HepG2 (cell line): Measurements from ENCODE around the gene OR6C68. TPM values are rescaled to one million over a fixed set of nuclear protein-coding genes. Genes with fewer than 3 reads are reported as not detected.

ENCODE experiments used
- ELF3 ChIP-seq: IDR thresholded peaks from 2 replicates; pipeline ENCODE4 v1.6.1; 2016; ENCODE audit warnings: missing genetic modification reagents, missing compliant biosample characterization
- FIP1L1 ChIP-seq: fragments of 200-400 bp; formaldehyde crosslinking; IDR thresholded peaks from 2 replicates; pipeline ENCODE4 v1.6.1; 2018; ENCODE audit warnings: low read depth, mild to moderate bottlenecking, low read length, moderate library complexity, borderline replicate concordance; ENCODE audit not compliant: insufficient read depth
- PPARG ChIP-seq: conservative IDR thresholded peaks from 2 replicates; pipeline ENCODE4 v1.6.1; 2016; ENCODE audit warnings: missing biosample characterization, missing genetic modification reagents
- SALL1 ChIP-seq: sonication (generic); formaldehyde crosslinking; IDR thresholded peaks from 2 replicates; pipeline ENCODE4 v1.8.0; 2022; ENCODE audit warnings: mild to moderate bottlenecking, missing genetic modification reagents
- TCF7L2 ChIP-seq: IDR thresholded peaks from 2 replicates; pipeline ENCODE4 v1.6.1; 2011; ENCODE audit warnings: mild to moderate bottlenecking, low read depth, low read length, moderate library complexity
- ZNF230 ChIP-seq: sonication (generic); formaldehyde crosslinking; IDR thresholded peaks from 2 replicates; pipeline ENCODE4 v1.4.0; 2020; ENCODE audit warnings: mild to moderate bottlenecking, missing genetic modification reagents
- ZNF331 ChIP-seq: sonication (generic); formaldehyde crosslinking; IDR thresholded peaks from 2 replicates; pipeline ENCODE4 v1.4.0; 2020; ENCODE audit warnings: missing genetic modification reagents
- ZNF510 ChIP-seq: sonication (generic); formaldehyde crosslinking; IDR thresholded peaks from 2 replicates; pipeline ENCODE4 v1.4.0; 2020; ENCODE audit warnings: low read depth, mild to moderate bottlenecking, missing genetic modification reagents
- ZNF614 ChIP-seq: IDR thresholded peaks from 2 replicates; pipeline ENCODE4 v1.6.1; 2018; ENCODE audit warnings: missing biosample characterization, missing genetic modification reagents, inconsistent platforms, borderline replicate concordance
- ZNF775 ChIP-seq: sonication (generic); formaldehyde crosslinking; IDR thresholded peaks from 2 replicates; pipeline ENCODE4 v1.4.0; 2020; ENCODE audit warnings: missing genetic modification reagents, mild to moderate bottlenecking, moderate library complexity, borderline replicate concordance
- polyA plus RNA-seq, 8 experiments: library from polyadenylated mRNA; depleted of rRNA in 3 of 8; stranded (reverse) in 7 of 8; unstranded in 1 of 8; fragments of >200 nt; fragmentation: Illumina TruSeq in 4 of 8; extraction: Trizol in 4 of 8; gene quantifications; 2 replicates each; pipeline versions ENCODE4 v1.2.1 to v1.2.3, GENCODE V29; 2011 to 2016; ENCODE audit warnings: low read depth in 4 of 8, missing spikeins in 1 of 8, mixed read lengths in 1 of 8; ENCODE audit not compliant: insufficient read depth in 1 of 8
- total RNA-seq, 5 experiments: library from RNA; depleted of rRNA; stranded (reverse); fragments of >200 nt; fragmentation: Illumina TruSeq; extraction: Trizol; gene quantifications; 2 replicates each; pipeline ENCODE4 v1.2.3, GENCODE V29; 2016; ENCODE audit warnings: low read depth in 1 of 5
- TF ChIP-seq, protein P1 (sequence below): sonication (generic); formaldehyde crosslinking; IDR thresholded peaks from 2 replicates; pipeline ENCODE4 v1.4.0; 2020; ENCODE audit warnings: mild to moderate bottlenecking, missing genetic modification reagents, borderline replicate concordance
- TF ChIP-seq, protein P2 (sequence below): sonication (generic); formaldehyde crosslinking; IDR thresholded peaks from 2 replicates; pipeline ENCODE4 v1.5.0; 2020; ENCODE audit warnings: mild to moderate bottlenecking, missing genetic modification reagents, borderline replicate concordance
- TF ChIP-seq, protein P3 (sequence below): sonication (generic); formaldehyde crosslinking; conservative IDR thresholded peaks from 2 replicates; pipeline ENCODE4 v1.8.0; 2022; ENCODE audit warnings: mild to moderate bottlenecking, moderate library complexity, missing genetic modification reagents
- TF ChIP-seq, protein P4 (sequence below): IDR thresholded peaks from 2 replicates; pipeline ENCODE4 v1.4.0; 2020; ENCODE audit warnings: mild to moderate bottlenecking, missing genetic modification reagents
- TF ChIP-seq, protein P5 (sequence below), 2 experiments: fragments of 450-650 bp in 1 of 2; sonication (generic) in 1 of 2; formaldehyde crosslinking; IDR thresholded peaks; 2 replicates each; pipeline versions ENCODE4 v1.5.0 to v1.8.0; 2020 to 2022; ENCODE audit warnings: mild to moderate bottlenecking in 1 of 2, missing genetic modification reagents in 1 of 2

Gene OR6C68
- total and polyA plus RNA-seq, 2 of the 13 experiments (the other 11 are each of a cell fraction or from before 2014, with no cell fraction given): not detected

DNA sequence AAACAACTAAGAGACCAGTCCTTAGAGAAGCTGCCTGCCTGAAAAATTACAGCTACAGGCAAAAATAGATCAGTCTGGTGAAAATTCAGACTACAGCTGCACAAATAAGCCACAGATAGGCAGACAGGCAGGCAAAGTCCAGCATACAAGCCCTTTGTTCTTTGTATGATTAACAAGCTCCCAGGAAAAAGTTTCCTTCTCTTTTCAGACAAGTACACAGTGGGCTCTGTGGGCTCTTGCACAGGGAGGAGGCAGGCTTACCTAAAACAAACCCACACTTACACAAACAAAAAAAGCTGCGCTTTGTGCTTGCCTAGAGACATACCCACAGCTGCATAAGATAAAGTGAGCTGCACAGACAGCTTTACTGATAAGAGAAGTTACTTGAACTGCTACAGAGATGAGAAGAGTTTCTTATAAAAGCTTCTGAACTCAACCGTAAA is 7.7 kb downstream of the OR6C68 start (continued):
- TF ChIP-seq, protein P1, sequence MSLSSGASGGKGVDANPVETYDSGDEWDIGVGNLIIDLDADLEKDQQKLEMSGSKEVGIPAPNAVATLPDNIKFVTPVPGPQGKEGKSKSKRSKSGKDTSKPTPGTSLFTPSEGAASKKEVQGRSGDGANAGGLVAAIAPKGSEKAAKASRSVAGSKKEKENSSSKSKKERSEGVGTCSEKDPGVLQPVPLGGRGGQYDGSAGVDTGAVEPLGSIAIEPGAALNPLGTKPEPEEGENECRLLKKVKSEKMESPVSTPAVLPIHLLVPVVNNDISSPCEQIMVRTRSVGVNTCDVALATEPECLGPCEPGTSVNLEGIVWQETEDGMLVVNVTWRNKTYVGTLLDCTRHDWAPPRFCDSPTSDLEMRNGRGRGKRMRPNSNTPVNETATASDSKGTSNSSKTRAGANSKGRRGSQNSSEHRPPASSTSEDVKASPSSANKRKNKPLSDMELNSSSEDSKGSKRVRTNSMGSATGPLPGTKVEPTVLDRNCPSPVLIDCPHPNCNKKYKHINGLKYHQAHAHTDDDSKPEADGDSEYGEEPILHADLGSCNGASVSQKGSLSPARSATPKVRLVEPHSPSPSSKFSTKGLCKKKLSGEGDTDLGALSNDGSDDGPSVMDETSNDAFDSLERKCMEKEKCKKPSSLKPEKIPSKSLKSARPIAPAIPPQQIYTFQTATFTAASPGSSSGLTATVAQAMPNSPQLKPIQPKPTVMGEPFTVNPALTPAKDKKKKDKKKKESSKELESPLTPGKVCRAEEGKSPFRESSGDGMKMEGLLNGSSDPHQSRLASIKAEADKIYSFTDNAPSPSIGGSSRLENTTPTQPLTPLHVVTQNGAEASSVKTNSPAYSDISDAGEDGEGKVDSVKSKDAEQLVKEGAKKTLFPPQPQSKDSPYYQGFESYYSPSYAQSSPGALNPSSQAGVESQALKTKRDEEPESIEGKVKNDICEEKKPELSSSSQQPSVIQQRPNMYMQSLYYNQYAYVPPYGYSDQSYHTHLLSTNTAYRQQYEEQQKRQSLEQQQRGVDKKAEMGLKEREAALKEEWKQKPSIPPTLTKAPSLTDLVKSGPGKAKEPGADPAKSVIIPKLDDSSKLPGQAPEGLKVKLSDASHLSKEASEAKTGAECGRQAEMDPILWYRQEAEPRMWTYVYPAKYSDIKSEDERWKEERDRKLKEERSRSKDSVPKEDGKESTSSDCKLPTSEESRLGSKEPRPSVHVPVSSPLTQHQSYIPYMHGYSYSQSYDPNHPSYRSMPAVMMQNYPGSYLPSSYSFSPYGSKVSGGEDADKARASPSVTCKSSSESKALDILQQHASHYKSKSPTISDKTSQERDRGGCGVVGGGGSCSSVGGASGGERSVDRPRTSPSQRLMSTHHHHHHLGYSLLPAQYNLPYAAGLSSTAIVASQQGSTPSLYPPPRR: peak; percentile 83; the same call in 1 of the 2 replicates
- TF ChIP-seq SALL1 (CRISPR knock-in tag) (peak; percentile 68; the same call in 1 of the 2 replicates), ELF3 (peak; percentile 70), FIP1L1 (no peak), ZNF230 (CRISPR knock-in tag) (no peak), TCF7L2 (peak; percentile 67; the same call in 1 of the 2 replicates), ZNF331 (CRISPR knock-in tag) (peak; percentile 52; the same call in 1 of the 2 replicates), ZNF775 (0 out of 2 replicates have a peak, but pooled peaks have one; percentile 39), PPARG (CRISPR knock-in tag) (0 out of 2 replicates have a peak, but pooled peaks have one; percentile 32), ZNF510 (CRISPR knock-in tag) (0 out of 2 replicates have a peak, but pooled peaks have one; percentile 3), ZNF614 (CRISPR knock-in tag) (peak; percentile 77; the same call in 1 of the 2 replicates)
- TF ChIP-seq, protein P2, sequence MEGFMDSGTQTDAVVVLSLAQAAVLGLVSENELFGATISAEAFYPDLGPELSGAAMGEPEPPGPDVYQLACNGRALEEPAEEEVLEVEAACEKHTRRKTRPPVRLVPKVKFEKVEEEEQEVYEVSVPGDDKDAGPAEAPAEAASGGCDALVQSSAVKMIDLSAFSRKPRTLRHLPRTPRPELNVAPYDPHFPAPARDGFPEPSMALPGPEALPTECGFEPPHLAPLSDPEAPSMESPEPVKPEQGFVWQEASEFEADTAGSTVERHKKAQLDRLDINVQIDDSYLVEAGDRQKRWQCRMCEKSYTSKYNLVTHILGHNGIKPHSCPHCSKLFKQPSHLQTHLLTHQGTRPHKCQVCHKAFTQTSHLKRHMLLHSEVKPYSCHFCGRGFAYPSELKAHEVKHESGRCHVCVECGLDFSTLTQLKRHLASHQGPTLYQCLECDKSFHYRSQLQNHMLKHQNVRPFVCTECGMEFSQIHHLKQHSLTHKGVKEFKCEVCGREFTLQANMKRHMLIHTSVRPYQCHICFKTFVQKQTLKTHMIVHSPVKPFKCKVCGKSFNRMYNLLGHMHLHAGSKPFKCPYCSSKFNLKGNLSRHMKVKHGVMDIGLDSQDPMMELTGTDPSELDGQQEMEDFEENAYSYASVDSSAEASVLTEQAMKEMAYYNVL (CRISPR knock-in tag): peak; percentile 87; the same call in 1 of the 2 replicates
- TF ChIP-seq, protein P3, sequence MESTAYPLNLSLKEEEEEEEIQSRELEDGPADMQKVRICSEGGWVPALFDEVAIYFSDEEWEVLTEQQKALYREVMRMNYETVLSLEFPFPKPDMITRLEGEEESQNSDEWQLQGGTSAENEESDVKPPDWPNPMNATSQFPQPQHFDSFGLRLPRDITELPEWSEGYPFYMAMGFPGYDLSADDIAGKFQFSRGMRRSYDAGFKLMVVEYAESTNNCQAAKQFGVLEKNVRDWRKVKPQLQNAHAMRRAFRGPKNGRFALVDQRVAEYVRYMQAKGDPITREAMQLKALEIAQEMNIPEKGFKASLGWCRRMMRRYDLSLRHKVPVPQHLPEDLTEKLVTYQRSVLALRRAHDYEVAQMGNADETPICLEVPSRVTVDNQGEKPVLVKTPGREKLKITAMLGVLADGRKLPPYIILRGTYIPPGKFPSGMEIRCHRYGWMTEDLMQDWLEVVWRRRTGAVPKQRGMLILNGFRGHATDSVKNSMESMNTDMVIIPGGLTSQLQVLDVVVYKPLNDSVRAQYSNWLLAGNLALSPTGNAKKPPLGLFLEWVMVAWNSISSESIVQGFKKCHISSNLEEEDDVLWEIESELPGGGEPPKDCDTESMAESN: no peak
- TF ChIP-seq, protein P4, sequence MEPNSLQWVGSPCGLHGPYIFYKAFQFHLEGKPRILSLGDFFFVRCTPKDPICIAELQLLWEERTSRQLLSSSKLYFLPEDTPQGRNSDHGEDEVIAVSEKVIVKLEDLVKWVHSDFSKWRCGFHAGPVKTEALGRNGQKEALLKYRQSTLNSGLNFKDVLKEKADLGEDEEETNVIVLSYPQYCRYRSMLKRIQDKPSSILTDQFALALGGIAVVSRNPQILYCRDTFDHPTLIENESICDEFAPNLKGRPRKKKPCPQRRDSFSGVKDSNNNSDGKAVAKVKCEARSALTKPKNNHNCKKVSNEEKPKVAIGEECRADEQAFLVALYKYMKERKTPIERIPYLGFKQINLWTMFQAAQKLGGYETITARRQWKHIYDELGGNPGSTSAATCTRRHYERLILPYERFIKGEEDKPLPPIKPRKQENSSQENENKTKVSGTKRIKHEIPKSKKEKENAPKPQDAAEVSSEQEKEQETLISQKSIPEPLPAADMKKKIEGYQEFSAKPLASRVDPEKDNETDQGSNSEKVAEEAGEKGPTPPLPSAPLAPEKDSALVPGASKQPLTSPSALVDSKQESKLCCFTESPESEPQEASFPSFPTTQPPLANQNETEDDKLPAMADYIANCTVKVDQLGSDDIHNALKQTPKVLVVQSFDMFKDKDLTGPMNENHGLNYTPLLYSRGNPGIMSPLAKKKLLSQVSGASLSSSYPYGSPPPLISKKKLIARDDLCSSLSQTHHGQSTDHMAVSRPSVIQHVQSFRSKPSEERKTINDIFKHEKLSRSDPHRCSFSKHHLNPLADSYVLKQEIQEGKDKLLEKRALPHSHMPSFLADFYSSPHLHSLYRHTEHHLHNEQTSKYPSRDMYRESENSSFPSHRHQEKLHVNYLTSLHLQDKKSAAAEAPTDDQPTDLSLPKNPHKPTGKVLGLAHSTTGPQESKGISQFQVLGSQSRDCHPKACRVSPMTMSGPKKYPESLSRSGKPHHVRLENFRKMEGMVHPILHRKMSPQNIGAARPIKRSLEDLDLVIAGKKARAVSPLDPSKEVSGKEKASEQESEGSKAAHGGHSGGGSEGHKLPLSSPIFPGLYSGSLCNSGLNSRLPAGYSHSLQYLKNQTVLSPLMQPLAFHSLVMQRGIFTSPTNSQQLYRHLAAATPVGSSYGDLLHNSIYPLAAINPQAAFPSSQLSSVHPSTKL (CRISPR knock-in tag): peak; percentile 88
- TF ChIP-seq, protein P5, sequence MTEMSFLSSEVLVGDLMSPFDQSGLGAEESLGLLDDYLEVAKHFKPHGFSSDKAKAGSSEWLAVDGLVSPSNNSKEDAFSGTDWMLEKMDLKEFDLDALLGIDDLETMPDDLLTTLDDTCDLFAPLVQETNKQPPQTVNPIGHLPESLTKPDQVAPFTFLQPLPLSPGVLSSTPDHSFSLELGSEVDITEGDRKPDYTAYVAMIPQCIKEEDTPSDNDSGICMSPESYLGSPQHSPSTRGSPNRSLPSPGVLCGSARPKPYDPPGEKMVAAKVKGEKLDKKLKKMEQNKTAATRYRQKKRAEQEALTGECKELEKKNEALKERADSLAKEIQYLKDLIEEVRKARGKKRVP (CRISPR knock-in tag; IDR thresholded peaks at IDR 0.05): no peak
